CD4-positive, alpha-beta T cell treated with Interleukin-21 for 1 hour (primary cell): ENCODE results near the gene RNF175.

Experiments
- DNase-seq: peaks from one replicate; pipeline ENCODE4 v3.0.0-alpha.2; 2020

The RNF175 gene

DNA sequence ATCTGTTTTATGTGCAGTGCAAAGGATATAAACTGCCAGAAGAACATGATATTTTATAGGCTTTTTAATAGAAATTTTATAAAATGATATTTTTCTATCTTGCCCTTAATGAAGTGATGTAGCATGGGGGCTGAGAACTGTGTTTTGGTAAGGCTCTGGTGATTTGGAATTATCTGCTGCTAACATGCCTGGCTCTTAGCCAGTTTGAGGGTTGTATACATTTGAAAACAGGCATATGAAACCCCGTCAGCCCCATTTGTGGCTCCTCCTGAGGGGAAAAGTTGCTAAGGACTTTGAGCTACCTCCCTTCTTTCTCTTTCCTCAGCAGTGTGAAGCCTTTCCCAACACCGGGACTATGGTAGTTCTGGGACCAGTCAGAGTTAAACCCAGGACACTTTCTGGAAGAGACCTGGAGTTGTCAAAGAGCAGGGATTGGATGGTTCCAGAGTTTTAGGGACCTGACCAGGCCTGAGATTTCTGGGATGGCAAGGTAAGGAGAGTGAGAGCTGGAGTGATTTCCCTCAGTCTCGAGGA lies 24.4 kb upstream of the RNF175 start:
- no peak for DNase-seq

DNA sequence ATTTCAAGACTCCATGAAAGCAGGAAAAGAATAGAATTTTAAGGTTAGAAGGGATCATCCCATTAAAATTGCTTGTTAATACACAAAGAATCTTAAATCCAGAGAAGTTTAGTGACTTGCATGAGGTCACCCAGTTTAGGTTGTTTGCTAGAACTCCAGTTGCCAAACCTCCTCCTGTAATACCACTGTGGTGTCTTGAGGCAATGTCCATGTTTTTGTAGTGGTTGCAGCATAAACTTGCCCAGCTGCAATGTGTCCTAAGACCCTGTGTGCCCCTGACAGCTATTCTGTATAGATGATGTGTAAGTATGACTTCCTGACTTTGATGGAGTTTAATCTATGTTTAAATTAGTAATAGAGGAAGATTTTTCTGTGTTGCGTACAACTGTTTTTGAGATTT lies 22.8 kb upstream of the RNF175 start:
- no peak for DNase-seq

DNA sequence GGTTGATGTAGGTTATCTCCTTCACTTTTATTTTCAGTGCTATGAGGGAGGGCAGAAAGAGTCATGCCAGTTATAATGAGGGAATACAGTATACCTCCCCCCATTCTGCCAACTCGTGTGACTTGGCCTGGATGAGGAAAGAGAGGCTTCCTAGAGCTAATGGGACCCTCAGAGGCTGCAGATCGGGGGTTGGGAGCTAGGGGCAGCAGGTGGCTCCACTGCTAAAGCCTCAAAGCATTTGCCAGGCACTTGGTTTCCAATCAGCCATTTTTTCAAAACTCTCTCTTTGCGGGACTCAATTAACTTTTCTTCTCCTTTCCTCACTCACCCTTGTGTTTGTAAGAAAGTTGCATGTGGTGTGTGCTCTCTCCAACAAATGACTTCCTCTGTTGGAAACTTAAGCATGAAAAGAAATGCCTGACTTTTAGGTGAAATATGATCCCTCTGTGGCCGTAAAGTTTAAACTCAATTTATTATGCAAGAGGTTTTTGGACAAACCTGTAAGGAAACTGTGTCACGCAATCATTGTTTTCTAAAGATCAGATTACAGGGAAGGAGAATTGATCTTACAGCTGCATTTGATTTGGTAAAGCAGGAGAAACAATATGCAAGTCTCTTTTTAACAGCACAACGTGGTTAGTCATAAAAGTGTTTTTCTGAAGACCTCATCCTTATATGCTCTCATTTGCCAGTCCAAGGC lies 22.0 kb upstream of the RNF175 start:
- DNase-seq: no peak

GRCh38 chr4:153781280-153781679 lies 21.5 kb upstream of the RNF175 start:
- no peak for DNase-seq

DNA sequence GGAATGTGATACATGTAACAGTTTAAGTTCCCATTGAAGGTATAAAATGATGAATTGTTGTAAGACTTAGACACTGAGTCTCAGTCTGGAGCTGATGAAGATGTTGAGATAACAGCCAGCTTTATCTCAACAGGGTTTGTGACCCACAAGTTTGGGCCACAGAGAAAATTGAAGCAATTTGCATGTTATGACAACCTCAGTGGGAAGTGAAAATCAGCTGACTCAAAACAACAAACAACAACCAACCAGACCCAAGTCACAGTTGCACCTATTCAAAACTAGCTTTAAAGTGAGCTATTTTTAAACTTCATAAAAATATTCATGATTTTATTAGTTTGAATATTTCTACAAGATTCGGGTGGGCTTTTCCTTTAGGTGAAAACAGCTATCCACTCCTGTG lies 21.1 kb upstream of the RNF175 start:
- DNase-seq: no peak

DNA sequence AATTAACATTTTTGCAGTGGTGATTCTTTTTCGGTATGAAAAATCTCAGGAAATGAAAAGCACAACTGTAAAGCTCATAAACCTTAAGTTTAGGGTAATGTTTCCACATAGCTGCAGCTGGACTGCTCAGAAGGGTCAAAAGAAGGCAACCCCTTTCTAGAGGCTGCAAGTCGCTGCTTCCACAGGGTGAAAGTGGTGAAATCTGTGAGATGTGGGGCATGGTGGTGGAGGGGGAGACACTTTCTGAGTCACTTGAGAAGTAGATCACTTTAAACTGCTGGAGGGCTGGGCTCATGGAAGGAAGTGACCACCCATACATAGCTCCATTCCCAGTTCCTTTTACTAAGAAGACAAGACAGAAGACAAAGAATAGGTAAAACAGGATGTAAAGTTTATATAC lies 20.4 kb upstream of the RNF175 start:
- no peak for DNase-seq

DNA sequence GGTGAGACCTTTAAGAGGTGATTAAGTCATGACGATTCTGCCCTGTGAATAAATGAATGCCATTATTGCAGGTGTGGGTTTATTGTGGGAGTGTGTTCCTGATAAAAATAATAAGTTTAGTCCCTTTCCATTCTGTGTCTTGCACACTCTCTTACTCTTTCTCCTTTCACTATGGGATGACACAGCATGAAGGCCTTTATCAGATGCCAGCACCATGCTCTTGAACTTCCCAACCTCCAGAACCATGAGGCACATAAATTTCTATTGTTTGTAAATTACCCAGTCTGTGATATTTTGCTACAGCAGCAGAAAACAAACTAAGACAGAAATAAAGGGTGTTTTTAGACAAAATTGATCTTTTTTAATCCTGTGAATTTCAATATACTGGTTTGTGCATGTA lies 18.6 kb upstream of the RNF175 start:
- DNase-seq: no peak

- no peak for DNase-seq
Measured at GRCh38 chr4:153777421-153777820, 17.6 kb upstream of the RNF175 start.

DNA sequence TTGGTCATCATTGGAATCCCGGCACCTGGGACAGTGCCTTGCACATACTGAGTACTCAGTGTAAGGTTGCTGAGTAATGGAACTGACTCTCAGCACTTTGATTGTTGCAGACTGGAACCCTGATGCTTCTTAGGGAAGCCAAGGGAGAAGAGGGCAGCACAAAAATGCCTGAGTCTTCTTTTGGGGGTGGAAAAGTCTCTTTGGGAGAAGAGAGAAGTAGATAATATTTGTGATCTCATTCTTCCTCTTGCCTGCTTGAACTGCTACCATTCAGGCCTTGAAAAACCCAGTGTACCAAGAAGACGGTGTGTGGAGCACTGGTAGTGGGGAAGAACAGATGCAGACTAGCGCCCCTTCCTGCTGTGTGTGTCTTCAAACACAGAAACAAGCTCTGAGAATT lies 16.8 kb upstream of the RNF175 start:
- DNase-seq: no peak

DNA sequence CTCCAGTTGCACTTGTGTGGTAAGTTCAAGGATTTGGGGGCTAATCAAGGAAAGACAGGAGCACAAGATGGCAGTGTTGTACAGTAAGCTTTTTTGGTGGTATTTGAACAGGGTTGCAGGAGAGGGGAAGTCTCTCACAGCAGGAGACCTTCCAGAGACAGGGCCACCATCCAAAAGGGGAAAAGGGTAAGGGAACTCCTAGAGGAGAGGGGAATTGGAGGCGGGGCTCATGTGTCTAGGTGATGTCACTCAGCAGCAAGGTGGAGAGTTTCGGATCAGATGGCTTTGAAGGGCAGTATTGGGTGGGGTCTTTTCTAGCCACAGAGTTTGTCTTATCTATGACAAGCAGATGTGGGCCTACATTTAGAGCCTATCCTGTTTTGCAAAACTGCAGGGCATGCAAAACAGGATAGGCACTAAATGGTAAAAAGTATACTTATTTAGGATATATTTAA lies 13.4 kb upstream of the RNF175 start:
- DNase-seq: no peak

- no peak for DNase-seq
Measured at GRCh38 chr4:153771046-153771445, 11.2 kb upstream of the RNF175 start.

GRCh38 chr4:153766758-153767157 lies 6.9 kb upstream of the RNF175 start:
- DNase-seq: no peak

GRCh38 chr4:153765894-153766293 lies 6.1 kb upstream of the RNF175 start:
- DNase-seq: no peak

GRCh38 chr4:153764601-153765368 lies 5.0 kb upstream of the RNF175 start:
- DNase-seq: no peak

DNA sequence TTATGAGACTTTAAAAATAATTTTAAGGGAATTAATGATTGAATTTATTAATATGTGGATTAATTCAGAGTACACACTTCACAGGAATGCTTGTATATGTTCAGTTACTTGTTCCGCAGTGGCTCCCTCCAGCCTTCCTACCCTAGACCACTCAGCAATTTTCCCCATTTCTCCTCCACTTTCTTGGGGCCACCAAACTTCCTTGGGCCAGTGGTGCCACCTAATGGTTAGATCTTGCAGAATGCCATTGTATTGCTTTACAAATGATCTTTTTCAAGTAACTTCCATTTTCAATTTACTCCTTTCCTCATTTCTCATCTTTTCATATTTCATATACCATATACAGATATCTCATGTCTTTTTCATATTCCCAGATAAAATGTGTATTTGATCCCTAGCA lies 3.6 kb upstream of the RNF175 start:
- no peak for DNase-seq

DNA sequence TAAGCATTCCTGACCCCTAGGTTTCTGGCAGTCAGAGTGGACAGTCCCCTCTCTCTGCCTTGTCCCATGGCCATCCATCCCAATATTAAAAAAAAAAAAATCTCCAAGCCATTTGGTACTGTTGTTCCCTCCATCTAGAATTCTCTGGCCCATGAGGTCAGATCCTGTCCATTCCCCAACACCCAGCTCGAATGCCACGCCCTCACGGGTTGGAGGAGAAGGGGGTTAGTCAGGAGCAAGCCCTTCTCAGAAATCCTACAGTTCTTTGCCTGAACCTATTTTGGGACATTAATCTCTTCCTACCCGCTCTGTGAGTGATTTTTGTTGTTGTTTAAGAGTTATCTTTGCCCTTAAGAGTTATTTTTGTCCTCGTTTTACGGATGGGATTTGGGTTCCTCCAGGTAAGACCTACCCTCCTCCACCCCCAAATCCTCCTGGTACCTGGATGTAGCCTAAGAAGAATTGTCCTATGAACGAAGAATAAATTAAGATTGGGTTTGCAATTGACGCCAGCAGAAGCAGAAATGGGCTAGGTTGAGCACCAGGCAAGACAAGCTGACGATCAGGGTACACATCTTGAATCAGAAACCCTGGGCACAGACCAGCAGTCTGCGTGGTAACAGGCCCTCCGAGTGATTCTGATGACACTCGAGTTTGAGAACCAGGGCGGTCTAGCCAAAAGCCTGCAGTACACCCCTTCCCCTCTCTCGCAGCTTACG lies 977 bp downstream of the RNF175 start:
- DNase-seq: no peak

DNA sequence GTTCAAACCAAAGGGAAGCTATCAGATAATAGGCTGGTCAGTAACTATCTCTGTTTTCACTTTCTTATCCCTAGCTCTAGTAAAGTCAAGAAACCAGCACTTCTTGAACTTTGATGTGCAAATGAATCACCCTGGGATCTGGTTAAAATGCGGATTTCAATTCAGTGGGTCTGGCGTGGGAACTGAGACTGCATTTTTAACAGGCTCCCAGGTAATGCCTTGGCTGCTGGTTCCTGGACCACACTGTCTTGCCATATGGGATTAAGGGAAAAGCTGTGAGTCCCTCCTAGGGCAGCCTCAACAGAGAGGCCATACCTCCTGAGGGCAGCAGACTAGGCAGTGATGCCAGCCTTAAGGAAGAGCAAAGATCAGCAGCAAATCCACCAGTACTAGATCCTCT lies 1.7 kb downstream of the RNF175 start:
- no peak for DNase-seq

DNA sequence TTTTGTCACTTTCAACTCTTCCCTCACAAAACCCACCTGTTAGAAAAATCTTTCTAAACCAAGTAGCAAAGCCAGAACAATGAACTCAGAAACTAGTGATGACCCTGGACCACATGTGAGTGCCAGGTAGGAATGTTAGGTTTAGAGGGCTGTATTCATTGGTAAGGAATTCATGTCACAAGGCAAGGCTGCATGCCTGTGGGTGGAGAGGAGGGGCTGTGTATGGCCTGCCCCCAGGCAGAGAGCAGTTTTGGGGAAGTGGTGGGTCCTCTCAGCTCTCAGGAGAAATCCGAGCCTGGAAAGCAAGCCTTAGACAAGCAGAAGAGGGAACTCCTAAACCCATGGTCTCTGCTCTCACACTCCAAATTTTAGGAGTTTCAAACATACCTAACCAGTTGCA lies 2.4 kb downstream of the RNF175 start:
- no peak for DNase-seq

DNA sequence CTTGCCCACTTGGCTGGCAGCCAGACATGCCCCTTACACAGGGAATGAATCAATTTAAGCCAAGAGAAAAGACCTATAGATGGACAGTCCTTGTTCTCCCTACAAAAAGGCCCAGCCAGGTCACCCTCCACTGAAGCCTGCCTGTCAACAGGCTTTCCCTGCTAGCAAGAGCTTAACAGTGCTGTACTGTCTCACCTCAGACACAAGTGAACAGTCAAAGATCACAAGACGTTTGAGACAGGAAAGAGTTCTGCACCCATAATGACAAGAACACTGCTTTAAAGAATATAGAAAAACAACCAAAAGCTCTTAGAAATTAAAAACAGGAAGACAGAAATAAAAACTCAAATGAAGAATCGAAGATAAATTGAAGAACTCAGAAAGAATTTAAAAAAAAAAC lies 4.6 kb downstream of the RNF175 start:
- no peak for DNase-seq

DNA sequence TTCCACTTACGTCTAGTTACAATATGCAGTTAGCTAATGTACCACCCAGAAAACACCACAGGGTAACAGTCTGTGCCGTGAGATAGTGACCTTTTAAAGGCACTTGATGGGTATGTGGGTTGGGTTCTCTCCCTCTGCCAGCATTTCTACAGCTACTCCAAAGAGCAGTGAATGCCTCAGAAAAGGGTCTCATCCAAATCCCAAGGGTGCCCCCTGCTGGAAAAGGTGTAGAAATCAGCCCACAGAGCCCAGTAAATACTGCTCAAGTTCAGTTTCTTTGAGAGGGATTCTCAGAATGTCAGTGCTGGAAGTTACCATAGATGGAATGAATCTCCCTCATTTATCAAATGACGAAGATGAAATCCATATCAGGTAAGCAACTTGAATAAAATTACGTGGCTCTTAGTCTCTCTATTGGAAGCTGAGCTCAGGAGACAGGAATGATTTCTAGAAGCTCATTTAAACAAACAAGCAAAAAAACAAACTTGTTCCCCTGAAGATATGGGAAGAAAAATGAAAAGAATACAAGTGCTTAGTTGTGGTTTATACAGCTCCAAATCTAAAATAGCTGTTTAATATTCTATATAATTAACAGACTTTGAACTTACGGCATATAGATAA lies 9.5 kb downstream of the RNF175 start:
- DNase-seq: peak; percentile 64

- DNase-seq: no peak
Measured at GRCh38 chr4:153748378-153748777, 11.4 kb downstream of the RNF175 start.

DNA sequence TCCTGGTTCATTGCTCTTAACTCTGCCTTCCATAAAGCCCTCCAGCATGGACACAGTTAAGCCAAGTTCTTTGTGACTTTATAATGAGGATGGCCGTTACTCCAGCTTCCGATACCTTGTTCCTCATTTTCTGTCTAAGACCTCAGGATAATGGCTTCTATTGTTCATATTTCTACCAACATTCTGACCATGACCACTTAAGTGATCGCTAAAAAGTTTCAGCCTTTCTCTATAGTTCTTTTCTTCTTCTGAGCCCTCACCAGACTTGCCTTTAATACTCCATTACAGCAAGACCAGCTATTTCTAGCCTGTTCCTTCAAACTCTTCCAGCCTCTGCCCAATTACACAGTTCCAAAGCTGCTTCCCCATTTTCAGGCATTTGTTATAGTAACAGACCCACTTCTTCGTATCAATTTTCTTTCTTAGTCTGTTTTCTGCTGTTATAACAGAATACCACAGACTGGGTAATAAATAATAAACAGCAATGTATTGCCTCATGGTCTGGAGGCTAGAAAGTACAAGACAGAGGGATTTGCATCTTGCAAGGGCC lies 12.3 kb downstream of the RNF175 start:
- no peak for DNase-seq

- DNase-seq: no peak
Measured at GRCh38 chr4:153745651-153746050, 14.2 kb downstream of the RNF175 start.
